K562 (cell line): ENCODE data around the gene RPL7A. TPM values are rescaled to one million over a fixed set of nuclear protein-coding genes. Genes with fewer than 3 reads are reported as not detected.
A peak's percentile ranks its signal among the peaks of the same experiment; 100 is the strongest.

Experiments
- ATF7 ChIP-seq: fragments of 450-650 bp; IDR thresholded peaks from 2 replicates; pipeline ENCODE4 v1.7.1; 2014; ENCODE audit warnings: mild to moderate bottlenecking, moderate library complexity
- BACH1 ChIP-seq: fragments of 200-800 bp; sonication (Bioruptor generic); IDR thresholded peaks from 2 replicates; pipeline ENCODE4 v1.6.1; 2016; ENCODE audit warnings: missing genetic modification characterization, missing compliant biosample characterization
- CGGBP1 ChIP-seq: fragments of 250-450 bp; sonication (Bioruptor Pico); IDR thresholded peaks from 2 replicates; pipeline ENCODE4 v1.9.0; 2021; ENCODE audit warnings: mild to moderate bottlenecking
- E2F6 ChIP-seq, 2 experiments: IDR thresholded peaks; 2 replicates each; pipeline ENCODE4 v1.6.1; 2011; ENCODE audit warnings: borderline replicate concordance in 1 of 2, control low read depth in 1 of 2, low read depth in 1 of 2, low read length in 1 of 2, mild to moderate bottlenecking in 1 of 2, mixed read lengths in 1 of 2, moderate library complexity in 1 of 2; ENCODE audit not compliant: insufficient read depth in 1 of 2, insufficient read length in 1 of 2, poor library complexity in 1 of 2, severe bottlenecking in 1 of 2; ENCODE audit errors: extremely low read depth in 1 of 2
- ELF2 ChIP-seq: fragments of 250-450 bp; sonication (Bioruptor Pico); IDR thresholded peaks from 2 replicates; pipeline ENCODE4 v1.5.0; 2021; ENCODE audit warnings: mild to moderate bottlenecking
- HIVEP1 ChIP-seq: fragments of 250-450 bp; sonication (Bioruptor Pico); IDR thresholded peaks from 2 replicates; pipeline ENCODE4 v1.4.0; 2020; ENCODE audit warnings: mild to moderate bottlenecking
- MITF ChIP-seq: IDR thresholded peaks from 2 replicates; pipeline ENCODE4 v1.6.1; 2014; ENCODE audit warnings: antibody characterized with exemption
- PCBP1 ChIP-seq: fragments of 200-400 bp; formaldehyde crosslinking; IDR thresholded peaks from 2 replicates; pipeline ENCODE4 v1.6.1; 2018; ENCODE audit warnings: mild to moderate bottlenecking, low read depth, low read length; ENCODE audit not compliant: poor library complexity, severe bottlenecking
- POLR2A ChIP-seq: fragments of 450-650 bp; conservative IDR thresholded peaks from 2 replicates; pipeline ENCODE4 v1.6.1; 2016
- RBM39 ChIP-seq: fragments of 200-400 bp; formaldehyde crosslinking; optimal IDR thresholded peaks from 2 replicates; pipeline ENCODE3; 2018; ENCODE audit warnings: low read depth, low read length
- SMARCA4 ChIP-seq: fragments of 450-650 bp; IDR thresholded peaks from 2 replicates; pipeline ENCODE4 v1.6.1; 2016
- TAL1 ChIP-seq: fragments of 450-650 bp; IDR thresholded peaks from 2 replicates; pipeline ENCODE4 v1.6.1; 2016; ENCODE audit warnings: mild to moderate bottlenecking
- TGIF2 ChIP-seq: sonication (generic); formaldehyde crosslinking; IDR thresholded peaks from 2 replicates; pipeline ENCODE4 v1.8.1; 2022; ENCODE audit warnings: mild to moderate bottlenecking, missing genetic modification reagents, moderate library complexity
- TRIM24 ChIP-seq, 2 experiments: fragments of 450-650 bp; IDR thresholded peaks; 2 replicates each; pipeline ENCODE4 v1.6.1; 2016
- TSC22D4 ChIP-seq: fragments of 450-650 bp; IDR thresholded peaks from 2 replicates; pipeline ENCODE4 v1.6.1; 2016; ENCODE audit warnings: missing genetic modification characterization, missing biosample characterization, control low read depth
- USF2 ChIP-seq: sonication (generic); formaldehyde crosslinking; IDR thresholded peaks from 2 replicates; pipeline ENCODE4 v1.5.0; 2020; ENCODE audit warnings: missing genetic modification reagents
- XRCC3 ChIP-seq: fragments of 450-650 bp; IDR thresholded peaks from 2 replicates; pipeline ENCODE4 v1.6.1; 2017; ENCODE audit warnings: mild to moderate bottlenecking, moderate library complexity
- XRCC4 ChIP-seq: IDR thresholded peaks from one replicate; pipeline ENCODE4 v1.6.1; 2011; ENCODE audit not compliant: insufficient read depth, insufficient read length; ENCODE audit errors: extremely low read depth
- ZBED1 ChIP-seq: IDR thresholded peaks from 2 replicates; pipeline ENCODE4 v1.6.1; 2014
- ZNF232 ChIP-seq: sonication (generic); formaldehyde crosslinking; IDR thresholded peaks from 2 replicates; pipeline ENCODE4 v1.8.0; 2022; ENCODE audit warnings: mild to moderate bottlenecking, missing genetic modification reagents
- ZNF282 ChIP-seq: sonication (generic); formaldehyde crosslinking; IDR thresholded peaks from 2 replicates; pipeline ENCODE4 v1.8.1; 2023; ENCODE audit warnings: missing genetic modification reagents
- ZNF717 ChIP-seq: fragments of 250-450 bp; sonication (Bioruptor Pico); IDR thresholded peaks from 2 replicates; pipeline ENCODE4 v1.5.0; 2021
- ZNF77 ChIP-seq: fragments of 250-450 bp; sonication (Bioruptor Pico); IDR thresholded peaks from 2 replicates; pipeline ENCODE4 v1.5.0; 2020
- polyA plus RNA-seq, 8 experiments: library from polyadenylated mRNA; depleted of rRNA in 4 of 8; stranded (reverse) in 5 of 8; unstranded in 3 of 8; fragments of >200 nt; fragmentation: Nextera tagmentation in 2 of 8; fragmentation: Illumina TruSeq in 1 of 8; extraction: Ambion mirVana in 2 of 8; extraction: Trizol in 1 of 8; gene quantifications; 2 replicates each; pipeline versions ENCODE4 v1.2.1 to v1.2.3, GENCODE V29; 2011 to 2014; ENCODE audit warnings: inconsistent platforms in 1 of 8, missing spikeins in 1 of 8
- total RNA-seq, 7 experiments: library from RNA; depleted of rRNA in 6 of 7; stranded (reverse); fragments of >200 nt in 6 of 7; fragmentation: Illumina TruSeq in 2 of 7; extraction: Trizol in 2 of 7; gene quantifications; 2 replicates each; pipeline versions ENCODE4 v1.2.1 to v1.2.3, GENCODE V29; 2011 to 2021; ENCODE audit warnings: low replicate concordance in 1 of 7
- TF ChIP-seq, protein P1 (sequence below): fragments of 450-650 bp; IDR thresholded peaks from 2 replicates; pipeline ENCODE4 v1.6.1; 2014; ENCODE audit warnings: low read depth, mild to moderate bottlenecking, moderate library complexity, borderline replicate concordance
- TF ChIP-seq, protein P2 (sequence below), 2 experiments: fragments of 450-650 bp in 1 of 2; sonication (generic) in 1 of 2; formaldehyde crosslinking; conservative IDR thresholded peaks; 2 replicates each; pipeline versions ENCODE4 v1.4.0 to v1.8.1; 2020 to 2022; ENCODE audit warnings: mild to moderate bottlenecking in 1 of 2, missing genetic modification reagents in 1 of 2

The RPL7A gene
- total and polyA plus RNA-seq, 9 of the 15 experiments (the other 6 are each of a cell fraction or from before 2014, with no cell fraction given) = 1,935 to 3,760 (median 2,652) TPM

DNA sequence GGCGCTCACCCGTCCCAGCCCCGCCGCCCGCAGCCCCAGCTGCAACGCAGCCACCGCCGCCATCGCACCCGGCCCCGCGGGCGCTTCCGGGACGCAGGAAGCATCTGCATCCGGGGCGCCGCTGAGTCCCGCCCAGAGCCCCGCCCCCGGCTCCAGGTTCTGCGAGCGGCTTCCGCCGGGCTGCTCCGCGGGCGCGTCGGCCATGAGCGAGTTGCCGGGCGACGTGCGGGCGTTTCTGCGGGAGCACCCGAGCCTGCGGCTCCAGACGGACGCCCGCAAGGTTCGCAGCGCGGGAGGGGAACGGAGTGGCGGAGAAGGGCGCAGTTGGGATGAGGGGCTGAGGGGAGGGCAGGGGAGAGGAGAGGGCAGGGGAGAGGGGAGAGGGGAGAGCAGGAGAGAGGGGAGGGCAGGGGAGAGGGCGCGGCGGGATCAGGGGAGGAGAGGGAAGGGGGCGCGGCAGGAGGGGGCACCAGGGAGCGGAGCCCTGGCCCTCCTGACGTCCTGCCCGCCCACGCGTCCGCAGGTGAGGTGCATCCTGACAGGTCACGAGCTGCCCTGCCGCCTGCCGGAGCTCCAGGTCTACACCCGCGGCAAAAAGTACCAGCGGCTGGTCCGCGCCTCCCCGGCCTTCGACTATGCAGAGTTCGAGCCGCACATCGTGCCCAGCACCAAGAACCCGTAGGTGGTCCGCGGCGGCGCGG, 8.5 kb downstream of the RPL7A start, which contains the start of the genes SURF1 and SURF2 (continued):
- TF ChIP-seq BACH1 (tag) (no peak), RBM39 (no peak), CGGBP1 (CRISPR knock-in tag) (no peak), ZBED1 (no peak), USF2 (CRISPR knock-in tag) (no peak; the same call in 1 of the 2 replicates), ATF7 (0 out of 2 replicates have a peak, but pooled peaks have one; percentile 10), TAL1 (no peak), XRCC3 (no peak), XRCC4 (no peak), ZNF282 (CRISPR knock-in tag) (no peak), ELF2 (CRISPR knock-in tag) (peak; percentile 75; the same call in 1 of the 2 replicates), ZNF717 (CRISPR knock-in tag) (no peak), HIVEP1 (CRISPR knock-in tag) (no peak), ZNF77 (no peak), POLR2A (peak; percentile 79), E2F6 (IDR thresholded peaks at IDR 0.05; ENCODE audit: borderline replicate concordance in 1 of 2, extremely low read depth in 1 of 2, insufficient read depth in 1 of 2, insufficient read length in 1 of 2, low read depth in 1 of 2, low read length in 1 of 2, poor library complexity in 1 of 2, severe bottlenecking in 1 of 2) (peak in 1 of 2 experiments; percentile 52), TRIM24 (IDR thresholded peaks at IDR 0.05) (no peak), ZNF232 (CRISPR knock-in tag) (no peak), TGIF2 (CRISPR knock-in tag) (0 out of 2 replicates have a peak, but pooled peaks have one; percentile 56), SMARCA4 (no peak), MITF (peak; percentile 67; the same call in 1 of the 2 replicates), TSC22D4 (tag) (no peak), PCBP1 (peak; percentile 98)
- TF ChIP-seq, protein P1, sequence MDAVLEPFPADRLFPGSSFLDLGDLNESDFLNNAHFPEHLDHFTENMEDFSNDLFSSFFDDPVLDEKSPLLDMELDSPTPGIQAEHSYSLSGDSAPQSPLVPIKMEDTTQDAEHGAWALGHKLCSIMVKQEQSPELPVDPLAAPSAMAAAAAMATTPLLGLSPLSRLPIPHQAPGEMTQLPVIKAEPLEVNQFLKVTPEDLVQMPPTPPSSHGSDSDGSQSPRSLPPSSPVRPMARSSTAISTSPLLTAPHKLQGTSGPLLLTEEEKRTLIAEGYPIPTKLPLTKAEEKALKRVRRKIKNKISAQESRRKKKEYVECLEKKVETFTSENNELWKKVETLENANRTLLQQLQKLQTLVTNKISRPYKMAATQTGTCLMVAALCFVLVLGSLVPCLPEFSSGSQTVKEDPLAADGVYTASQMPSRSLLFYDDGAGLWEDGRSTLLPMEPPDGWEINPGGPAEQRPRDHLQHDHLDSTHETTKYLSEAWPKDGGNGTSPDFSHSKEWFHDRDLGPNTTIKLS = no peak
- TF ChIP-seq, protein P2, sequence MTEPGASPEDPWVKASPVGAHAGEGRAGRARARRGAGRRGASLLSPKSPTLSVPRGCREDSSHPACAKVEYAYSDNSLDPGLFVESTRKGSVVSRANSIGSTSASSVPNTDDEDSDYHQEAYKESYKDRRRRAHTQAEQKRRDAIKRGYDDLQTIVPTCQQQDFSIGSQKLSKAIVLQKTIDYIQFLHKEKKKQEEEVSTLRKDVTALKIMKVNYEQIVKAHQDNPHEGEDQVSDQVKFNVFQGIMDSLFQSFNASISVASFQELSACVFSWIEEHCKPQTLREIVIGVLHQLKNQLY (CRISPR knock-in tag; conservative IDR thresholded peaks at IDR 0.05) = no peak
